Effector CD8-positive, alpha-beta T cell (primary cell): ENCODE results near the gene DGLUCY.
"Not testable (repeated sequence)": the region's sequence is repeated elsewhere in the genome, so short reads cannot be mapped to it uniquely, and the experiment has no call there.

Experiments
- DNase-seq: peaks from one replicate; lab custom pipeline; 2025; lab: John Stamatoyannopoulos, UW
- total RNA-seq, 4 experiments: gene quantifications; one replicate each; lab custom pipeline; 2026; lab: John Stamatoyannopoulos, UW

DGLUCY gene, protein sequence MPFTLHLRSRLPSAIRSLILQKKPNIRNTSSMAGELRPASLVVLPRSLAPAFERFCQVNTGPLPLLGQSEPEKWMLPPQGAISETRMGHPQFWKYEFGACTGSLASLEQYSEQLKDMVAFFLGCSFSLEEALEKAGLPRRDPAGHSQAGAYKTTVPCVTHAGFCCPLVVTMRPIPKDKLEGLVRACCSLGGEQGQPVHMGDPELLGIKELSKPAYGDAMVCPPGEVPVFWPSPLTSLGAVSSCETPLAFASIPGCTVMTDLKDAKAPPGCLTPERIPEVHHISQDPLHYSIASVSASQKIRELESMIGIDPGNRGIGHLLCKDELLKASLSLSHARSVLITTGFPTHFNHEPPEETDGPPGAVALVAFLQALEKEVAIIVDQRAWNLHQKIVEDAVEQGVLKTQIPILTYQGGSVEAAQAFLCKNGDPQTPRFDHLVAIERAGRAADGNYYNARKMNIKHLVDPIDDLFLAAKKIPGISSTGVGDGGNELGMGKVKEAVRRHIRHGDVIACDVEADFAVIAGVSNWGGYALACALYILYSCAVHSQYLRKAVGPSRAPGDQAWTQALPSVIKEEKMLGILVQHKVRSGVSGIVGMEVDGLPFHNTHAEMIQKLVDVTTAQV
- total RNA-seq = 44.1 to 118 (median 96.8) reads per million in 4 experiments

DNA sequence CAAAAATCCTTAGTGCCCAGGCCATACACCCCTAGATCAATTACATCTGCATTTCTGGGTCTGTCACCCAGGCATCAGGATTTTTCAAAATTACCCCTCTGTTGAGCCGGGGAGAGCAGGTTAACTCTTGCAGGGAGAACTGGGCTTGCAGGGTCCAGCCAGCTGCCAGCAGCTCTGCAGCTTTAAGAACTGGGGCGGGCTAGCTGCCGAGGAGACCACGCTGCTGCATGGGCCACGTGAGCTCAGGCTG lies at the start of gene DGLUCY:
Gene DGLUCY (plus strand): TSS at position 245 of the 250 bp plus-strand sequence. CDS start 46,222 bp downstream, outside the sequence.
- no peak for DNase-seq

DNA sequence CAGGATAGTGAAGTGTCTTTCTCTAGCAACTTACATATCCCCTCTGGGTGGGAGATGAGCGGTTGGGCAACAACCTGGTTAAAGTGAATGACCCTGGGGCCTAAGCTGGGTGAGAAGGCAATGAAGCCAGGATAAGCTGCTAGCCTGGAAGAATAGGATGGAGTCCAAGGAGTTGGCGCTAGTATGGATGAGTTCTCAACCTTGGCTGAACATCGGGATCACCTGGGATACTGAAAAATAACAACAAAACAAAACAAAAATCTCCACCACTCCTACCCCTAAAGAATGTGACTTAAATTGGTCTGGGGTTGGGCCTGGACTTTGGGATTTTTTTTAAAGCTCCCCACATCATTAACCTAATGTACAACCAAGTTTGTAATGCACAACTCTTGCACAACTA lies 48.6 kb upstream of the DGLUCY start:
- no peak for DNase-seq

DNA sequence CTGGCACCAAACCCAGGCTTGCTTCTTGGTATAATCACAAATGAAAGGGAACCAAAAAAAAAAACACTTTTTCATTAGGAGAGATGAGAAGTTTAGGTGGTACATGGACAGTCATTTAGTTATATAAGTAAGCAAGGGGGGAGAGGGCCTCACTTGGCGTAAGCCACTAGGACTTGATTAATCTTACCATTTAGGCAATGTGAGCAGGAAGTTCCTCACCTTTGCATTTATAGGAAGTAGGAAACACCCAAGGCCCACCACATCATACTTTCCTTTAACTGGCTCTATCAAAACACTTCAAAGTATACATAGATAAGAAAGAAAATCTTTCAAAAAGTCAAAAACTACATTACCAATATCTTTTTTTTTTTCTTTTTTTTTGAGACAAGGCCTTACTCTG lies 46.7 kb upstream of the DGLUCY start:
- peak; percentile 4 for DNase-seq

DNA sequence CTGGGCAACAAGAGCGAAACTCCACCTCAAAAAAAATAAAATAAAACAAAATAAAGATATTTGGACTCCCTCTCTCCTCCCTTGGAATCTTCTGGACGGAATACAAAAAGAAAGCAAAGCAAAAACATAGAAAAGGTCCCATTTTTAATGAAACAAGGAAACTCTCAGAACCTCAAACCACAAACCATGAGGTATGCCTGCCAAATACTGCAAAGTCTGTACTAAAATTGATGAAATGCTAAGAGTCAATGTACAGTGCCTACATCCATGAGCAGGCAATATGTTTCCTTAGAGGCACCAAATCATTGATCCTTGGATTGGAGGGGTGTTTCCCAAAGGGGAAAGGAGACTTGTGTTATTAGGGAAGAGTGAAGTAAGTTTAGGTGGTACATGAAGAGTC lies 45.2 kb upstream of the DGLUCY start:
- DNase-seq = no peak

DNA sequence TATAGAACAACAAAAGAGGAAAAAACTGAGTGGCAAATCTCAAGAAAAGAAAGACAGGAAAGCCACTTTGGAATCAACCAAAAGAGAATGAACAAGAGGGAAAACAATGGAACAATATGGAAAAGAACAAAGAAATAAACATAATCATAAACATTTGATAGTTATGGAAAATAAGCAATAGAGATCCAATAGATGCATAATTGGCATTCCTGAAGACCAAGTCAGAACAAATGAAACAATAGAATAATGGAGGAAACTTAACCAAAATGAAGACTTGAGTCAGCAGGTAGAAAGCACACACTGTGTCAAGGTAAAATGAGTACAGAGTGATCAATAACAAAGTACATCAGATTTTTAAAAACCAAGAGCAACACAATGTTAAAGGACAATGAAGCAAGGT lies 43.3 kb upstream of the DGLUCY start:
- DNase-seq = no peak

DNA sequence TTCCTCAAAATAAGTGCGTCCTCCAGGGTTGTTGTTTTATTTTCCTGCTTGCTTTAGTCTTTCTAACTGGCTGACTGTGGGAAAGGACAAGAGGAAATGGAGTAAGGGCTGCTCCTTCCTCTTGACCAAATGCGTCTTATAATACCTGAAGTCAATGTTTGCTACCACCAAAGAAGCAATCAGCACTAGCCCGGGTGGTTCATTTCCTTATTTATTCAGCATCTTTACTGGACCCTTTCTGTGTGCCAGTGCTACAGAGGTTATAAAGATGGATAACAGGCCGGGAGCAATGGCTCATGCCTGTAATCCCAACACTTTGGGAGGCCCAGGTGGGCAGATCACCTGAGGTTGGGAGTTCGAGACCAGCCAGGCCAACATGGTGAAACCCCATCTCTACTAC lies 38.3 kb upstream of the DGLUCY start:
- no peak for DNase-seq

DNA sequence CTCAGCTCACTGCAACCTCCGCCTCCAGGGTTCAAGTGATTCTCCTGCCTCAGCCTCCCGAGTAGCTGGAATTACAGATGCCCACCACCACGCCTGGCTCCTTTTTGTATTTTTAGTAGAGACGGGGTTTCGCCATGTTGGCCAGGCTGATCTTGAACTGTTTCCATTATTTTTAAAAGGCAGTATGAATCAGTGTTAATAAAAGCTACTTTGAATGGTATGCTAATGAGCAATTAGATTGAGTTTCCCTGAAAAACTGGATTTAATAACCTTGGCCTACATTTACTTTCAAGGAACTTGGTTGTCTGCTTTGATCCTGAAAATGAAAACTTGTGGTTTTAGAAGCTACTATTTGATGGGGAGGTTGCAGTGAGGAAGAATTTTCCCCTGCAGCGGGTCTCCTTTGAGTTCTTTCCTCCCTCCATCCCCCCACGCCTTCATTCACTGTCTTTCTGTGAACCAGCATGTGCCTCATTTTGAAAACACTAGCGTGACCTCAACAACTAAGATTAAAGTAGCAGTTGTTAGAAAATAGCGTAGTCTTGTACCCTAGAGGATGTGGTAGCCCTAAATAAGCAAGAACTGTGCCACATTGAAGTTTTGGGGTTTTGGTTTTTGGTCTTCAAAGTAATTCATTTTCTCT lies 35.7 kb upstream of the DGLUCY start:
- DNase-seq = no peak

DNA sequence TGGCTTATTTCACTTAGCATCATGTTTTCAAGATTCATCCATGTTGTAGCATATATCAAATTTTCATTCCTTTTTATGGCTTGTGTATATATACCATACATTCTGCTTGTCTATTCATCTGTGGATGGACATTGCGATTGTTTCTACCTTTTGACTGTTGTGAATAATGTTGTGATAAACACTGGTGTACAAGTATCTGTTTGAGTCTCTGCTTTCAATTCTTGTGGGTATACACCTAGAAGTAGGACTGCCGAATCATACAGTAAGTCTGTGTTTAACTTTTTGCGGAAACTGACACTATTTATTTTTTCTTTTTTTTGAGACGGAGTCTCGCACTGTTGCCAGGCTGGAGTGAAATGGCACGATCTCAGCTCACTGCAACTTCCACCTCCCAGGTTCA lies 33.8 kb upstream of the DGLUCY start:
- no peak for DNase-seq

DNA sequence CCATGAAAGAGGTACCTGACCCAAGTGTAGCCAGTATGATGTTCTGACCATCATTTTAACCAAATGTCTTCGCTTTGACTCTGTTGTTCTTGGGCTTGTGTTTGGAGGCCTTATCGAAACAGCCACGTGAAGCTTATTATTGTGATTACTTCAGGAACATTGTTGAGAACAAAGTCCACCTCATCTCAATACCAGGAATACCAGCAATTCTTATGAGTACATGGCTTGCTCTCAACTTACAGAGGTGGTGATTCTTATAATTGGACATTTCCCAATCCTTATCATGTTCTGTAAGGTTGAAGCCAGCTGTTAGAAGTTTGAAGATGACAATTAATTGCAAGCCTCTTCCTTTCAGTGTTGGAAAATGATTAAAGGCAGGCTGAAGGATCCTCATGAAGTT lies 31.6 kb upstream of the DGLUCY start:
- no peak for DNase-seq

DNA sequence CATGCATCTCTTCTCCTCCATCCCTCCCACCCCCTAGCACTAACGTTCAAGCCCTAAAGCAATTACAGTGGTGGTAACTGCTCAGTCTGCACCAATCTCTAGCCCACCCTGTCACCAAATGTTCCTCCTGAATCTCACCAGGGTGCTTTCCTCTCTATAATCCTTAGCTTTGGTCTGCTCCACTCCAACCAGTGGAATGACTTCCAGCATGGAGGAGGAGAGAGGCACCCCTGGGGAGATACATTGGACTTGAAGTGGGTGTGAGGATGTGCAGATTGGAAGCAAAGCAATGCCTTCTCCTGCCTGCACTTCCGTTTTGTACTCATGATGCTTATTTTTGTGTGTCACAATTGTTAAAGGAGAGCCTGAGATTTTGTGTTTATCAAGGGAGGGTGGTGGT lies 29.4 kb upstream of the DGLUCY start:
- no peak for DNase-seq

DNA sequence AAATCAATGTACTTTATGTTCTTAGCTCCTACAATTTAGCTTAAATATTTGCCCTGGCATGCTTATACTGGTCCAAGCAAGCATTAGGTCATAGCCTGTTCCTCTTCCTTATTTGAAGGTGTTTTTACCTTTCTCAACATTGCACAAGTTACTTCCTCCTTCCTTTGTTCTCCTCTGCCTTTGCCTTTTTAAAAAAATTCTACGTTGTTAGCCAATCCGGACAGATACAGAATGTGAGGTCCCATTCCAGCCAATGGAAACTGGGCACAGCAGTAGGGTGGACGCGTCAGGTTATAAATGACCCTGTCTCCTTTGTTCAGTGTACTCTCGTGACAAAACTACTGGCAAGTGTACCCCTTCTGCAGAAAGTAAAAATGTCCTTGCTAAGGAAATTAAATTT lies 26.4 kb upstream of the DGLUCY start:
- DNase-seq = not testable (repeated sequence)

DNA sequence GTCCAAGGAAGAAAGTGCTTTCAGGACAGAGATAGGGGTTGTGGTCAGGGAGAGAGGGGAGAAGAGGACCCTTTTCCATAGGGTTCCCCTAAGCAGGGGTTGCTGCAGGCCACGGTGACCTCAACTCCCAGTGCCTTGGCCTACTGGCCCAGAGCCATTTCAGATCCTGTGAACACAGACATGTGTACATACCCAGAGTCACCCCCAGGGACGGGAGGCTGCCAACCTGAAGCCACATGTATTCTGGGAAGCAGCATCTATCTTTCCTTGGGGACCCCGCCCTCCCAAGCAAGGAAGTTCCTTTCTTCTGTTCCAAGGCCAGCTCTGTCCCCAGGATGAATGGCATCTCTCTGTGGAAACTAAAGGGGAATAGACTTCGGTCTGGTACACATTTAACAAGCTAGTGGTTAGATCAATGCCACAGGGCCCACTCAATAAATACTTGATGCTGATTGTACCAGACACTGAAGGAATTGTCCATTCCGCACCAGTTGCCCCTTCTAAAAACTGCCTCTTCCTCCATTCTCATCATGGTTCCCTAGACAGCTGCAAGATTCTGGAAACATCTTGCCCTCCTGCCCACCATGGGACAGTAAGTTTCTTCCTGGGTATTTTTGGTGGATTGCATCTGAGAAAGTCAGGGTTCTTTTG lies 25.2 kb upstream of the DGLUCY start:
- no peak for DNase-seq

DNA sequence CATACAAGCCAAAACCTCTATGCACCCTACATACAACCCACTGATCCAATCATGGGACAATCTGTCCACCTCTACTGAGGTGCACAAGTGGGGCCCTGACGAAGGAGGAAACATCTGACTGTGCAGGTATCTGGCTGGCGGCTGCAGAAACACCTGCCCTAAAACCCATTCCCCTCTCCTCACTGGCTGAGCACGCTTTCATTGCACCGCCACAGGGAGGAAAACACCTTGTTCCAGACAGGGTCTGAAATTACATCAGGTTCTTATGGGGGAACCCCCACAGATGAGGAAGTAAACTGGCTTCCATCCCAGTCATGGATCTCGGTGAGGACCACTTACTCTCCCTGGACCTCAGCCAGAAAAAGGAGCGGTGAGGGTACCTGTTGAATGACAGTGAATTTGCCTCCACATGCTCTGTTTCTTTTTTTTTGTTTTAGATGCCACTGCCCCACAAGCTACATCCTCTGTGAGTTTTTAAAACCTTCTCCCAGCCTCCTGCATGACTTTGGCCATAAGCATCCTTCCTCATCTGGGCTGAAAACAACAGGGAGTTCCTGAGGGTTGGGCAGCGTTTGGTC lies 23.8 kb upstream of the DGLUCY start:
- DNase-seq = no peak

DNA sequence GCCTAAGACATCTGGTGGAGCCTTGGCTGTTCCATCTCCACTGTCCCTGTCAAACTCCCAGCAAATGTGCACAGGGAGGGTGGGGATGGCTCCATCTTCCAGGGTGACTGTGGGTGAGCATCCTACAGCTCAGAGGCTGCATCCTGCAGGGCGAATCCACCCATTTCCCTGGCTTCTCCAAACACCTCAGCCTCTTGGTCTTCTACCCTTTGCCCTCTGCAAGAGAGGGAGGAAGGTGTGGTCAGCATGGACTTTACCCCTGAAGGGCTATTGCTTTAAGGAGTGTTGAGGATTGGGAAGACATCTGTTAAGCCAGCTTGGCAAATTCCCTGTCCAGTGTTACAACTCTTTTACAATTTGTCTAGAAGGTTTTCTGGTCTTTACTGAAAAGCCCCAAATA lies 23.1 kb upstream of the DGLUCY start:
- no peak for DNase-seq

DNA sequence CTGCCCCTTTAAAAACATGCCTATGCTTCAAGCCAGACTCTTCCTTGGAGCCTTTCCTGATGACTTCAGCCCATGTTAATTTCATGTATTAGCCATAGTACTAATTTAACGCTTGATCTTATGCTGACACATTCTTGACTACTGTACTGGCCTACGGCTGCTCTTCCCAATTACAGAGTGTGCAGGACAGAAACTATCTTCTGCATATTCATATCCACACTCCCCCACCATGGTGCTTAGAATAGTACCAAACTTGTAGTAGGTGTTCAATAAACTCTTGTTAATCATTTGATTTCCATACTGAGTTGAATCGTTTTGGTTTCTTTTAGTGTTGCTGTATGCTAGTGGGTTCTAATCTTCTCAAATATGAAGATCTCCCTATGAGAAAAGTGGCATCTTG lies 21.8 kb upstream of the DGLUCY start:
- DNase-seq = no peak

DNA sequence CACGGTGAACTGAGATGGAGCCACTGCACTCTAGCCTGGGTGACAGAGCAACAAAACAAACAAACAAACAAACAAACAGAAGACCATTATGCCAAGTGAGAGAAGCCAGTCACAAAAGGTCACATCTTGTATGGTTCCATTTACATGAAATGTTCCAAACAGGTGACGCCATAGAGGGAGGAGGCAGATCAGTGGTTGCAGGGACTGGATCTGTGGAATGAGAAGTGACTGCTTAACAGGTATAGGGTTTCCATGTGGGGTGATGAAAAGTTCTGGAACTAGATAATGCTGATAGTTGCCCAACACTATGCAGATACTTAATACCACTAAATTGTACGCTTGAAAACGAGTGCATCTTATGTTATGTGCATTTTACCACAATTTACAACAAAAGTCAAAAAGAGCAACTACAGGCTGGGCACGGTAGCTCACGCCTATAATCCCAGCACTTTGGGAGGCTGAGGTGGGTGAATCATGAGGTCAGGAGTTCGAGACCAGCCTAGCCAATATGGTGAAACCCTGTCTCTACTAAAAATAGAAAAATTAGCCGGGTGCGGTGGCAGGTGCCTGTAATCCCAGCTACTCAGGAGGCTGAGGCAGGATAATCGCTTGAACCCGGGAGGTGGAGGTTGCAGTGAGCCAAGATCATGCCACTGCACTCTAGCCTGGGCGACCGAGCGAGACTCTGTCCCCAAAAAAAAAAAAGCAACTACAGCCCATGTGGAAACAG lies 20.0 kb upstream of the DGLUCY start:
- DNase-seq = not testable (repeated sequence)

DNA sequence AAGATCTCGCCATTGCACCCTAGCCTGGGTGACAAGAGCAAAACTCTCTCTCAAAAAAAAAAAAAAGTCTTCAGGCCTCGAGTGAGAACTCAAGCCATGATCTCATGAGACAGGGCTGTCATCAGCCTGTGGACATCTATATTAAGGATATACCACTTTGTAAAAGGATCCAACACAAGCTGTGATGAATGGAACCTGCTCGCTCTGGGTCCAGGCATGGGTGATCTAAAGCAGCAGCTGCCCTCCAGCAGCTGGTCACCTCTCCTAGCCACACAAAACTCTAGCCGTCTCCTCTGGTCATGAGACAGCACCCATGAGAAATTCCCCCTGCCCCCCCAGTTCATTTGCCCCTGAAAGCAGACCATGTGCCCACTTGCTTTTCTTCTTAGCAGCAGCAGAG lies 19.1 kb upstream of the DGLUCY start:
- DNase-seq = no peak

DNA sequence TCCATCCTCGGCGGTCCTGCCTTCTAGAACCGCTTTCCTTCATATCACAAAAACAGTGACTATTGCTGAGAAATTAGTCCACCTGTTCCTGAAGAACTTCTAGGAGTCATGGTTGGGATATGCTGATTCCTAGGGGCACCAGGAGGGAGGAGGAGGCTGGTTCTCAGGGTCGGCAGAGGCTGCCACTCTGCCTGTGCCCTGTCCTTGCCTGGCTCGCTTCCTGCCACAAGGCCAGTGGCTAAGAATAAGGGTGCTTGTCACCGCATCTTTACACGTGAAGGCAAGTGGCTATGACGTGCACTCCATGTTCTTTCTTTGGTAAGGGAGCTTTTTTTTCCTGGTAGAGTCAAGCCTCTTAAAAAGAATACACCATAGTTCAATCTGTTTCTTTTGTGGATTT lies 18.7 kb upstream of the DGLUCY start:
- DNase-seq = no peak

DNA sequence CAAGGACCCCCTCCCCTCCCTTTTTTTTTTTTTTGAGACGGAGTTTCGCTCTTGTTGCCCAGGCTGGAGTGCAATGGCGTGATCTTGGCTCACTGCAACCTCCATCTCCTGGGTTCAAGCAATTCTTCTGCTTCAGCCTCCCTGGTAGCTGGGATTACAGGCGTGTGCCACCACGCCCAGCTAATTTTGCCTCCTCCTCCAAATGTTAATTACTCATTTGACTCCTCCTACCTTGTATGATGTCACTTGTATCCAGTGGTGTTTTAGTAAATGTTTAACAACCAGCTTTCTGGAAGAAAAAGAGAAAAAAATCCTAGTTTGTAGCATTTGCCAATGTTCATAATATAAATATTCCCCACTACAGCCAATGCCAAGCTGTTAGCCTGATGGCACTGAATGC lies 16.2 kb upstream of the DGLUCY start:
- not testable (repeated sequence) for DNase-seq

DNA sequence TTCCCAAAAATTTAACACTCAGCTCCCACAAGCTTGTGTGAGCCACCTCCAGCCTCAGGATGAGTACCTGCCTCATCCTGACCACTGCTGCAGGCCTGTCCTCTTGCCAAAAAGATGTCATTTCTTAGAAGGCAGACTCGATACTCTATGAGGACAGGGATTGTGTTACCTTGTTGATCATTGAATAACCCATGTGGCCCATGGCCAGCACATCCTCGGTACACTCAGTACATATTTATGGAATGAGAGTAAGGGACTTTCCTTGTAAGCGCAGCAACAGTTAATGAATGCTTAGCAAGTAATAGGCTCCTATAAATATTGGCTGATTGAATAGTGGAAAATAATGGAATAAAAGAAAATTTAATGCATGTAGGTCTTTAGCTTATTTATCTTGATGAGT lies 15.3 kb upstream of the DGLUCY start:
- DNase-seq = no peak

DNA sequence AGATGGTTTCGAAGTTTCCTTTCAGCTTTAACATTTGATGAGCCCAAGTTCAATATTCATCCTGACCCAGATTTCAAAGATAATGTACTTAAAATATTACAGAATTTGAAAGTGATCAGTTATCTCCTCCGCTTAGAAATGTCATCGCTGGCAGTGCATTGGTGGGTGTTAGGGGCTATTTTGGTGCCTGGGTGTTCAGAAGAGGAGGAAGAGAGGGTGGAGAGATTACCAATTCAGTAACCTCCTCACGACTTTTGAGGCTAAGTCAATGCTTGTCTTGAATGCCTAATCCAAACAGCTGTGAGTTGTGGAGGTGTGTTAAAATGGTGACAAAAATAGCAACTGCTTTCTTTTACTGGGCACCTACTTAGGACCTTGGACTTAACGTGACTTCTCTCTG lies 13.8 kb upstream of the DGLUCY start:
- DNase-seq = no peak

DNA sequence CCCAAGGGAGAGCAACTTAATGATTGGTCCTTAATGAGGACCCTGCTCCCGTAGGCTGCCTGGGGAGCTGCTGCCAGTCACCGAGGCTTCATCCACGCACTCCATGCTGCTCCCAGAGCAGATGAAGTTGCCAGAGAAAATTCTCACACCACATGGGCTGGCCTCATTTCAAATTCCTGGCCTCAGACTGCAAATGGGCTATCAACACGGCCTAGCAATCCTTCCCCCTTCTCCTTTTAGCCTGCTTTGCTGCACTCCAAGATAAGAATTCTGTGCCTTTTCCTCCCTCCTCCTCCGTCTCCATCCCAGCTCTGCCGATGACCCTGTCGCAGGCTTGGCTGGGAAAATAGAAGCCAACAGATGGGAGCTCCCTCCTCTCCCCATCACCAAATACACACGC lies 10.8 kb upstream of the DGLUCY start:
- DNase-seq = no peak
